NK-92 (cell line): ENCODE results near the gene NEK1.

Experiments
- DNase-seq: peaks from one replicate; lab custom pipeline; 2025; ENCODE audit not compliant: unreplicated experiment; lab: John Stamatoyannopoulos, UW

Gene NEK1, protein sequence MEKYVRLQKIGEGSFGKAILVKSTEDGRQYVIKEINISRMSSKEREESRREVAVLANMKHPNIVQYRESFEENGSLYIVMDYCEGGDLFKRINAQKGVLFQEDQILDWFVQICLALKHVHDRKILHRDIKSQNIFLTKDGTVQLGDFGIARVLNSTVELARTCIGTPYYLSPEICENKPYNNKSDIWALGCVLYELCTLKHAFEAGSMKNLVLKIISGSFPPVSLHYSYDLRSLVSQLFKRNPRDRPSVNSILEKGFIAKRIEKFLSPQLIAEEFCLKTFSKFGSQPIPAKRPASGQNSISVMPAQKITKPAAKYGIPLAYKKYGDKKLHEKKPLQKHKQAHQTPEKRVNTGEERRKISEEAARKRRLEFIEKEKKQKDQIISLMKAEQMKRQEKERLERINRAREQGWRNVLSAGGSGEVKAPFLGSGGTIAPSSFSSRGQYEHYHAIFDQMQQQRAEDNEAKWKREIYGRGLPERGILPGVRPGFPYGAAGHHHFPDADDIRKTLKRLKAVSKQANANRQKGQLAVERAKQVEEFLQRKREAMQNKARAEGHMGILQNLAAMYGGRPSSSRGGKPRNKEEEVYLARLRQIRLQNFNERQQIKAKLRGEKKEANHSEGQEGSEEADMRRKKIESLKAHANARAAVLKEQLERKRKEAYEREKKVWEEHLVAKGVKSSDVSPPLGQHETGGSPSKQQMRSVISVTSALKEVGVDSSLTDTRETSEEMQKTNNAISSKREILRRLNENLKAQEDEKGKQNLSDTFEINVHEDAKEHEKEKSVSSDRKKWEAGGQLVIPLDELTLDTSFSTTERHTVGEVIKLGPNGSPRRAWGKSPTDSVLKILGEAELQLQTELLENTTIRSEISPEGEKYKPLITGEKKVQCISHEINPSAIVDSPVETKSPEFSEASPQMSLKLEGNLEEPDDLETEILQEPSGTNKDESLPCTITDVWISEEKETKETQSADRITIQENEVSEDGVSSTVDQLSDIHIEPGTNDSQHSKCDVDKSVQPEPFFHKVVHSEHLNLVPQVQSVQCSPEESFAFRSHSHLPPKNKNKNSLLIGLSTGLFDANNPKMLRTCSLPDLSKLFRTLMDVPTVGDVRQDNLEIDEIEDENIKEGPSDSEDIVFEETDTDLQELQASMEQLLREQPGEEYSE (N-terminal part only)

DNA sequence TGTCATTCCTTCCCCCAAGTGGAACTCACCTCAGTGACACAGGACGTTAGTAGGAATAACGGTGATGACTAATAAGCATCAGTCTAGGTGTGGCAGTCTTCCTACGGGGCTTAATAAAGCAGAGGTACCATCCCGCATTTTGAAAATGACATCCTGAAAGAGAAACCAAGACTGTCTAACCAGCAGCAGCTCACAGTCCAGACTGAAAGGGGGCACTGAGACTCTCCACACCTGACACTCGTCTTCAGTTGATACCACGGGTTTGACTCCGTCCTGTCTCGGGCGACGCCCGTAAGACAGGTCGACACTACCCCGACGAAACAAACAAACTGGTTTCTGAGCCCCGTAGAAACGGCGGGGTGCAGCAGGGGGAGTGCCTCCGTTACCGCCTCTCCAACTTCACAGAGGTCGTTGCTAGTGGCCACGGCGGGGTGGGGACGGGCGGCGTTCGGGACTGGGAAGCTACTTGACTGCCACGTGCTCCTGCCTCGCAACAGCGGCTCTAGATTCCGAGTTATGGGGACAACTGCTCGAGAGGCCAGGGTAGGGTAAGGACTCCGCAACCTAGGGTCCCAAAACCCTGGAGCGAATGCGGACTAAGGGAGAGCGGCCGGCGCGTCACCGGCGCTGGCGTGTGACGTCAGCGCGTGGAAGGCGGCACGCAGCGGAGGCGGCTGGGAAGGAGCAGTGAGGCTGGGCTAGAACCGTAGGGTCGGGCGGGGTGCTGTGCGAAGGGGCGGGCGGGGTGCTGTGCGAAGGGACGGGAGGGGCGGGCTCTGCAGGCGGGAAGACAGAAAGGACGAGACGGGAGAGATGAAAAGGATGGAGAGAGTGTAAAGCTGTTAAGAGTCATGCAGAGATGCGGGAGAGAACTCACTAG is at the start of gene NEK1:
Gene NEK1 (minus strand): TSS at position 593 of the 880 bp plus-strand sequence. CDS start 9,953 bp downstream, outside the sequence.
- peak; percentile 35 for DNase-seq

DNA sequence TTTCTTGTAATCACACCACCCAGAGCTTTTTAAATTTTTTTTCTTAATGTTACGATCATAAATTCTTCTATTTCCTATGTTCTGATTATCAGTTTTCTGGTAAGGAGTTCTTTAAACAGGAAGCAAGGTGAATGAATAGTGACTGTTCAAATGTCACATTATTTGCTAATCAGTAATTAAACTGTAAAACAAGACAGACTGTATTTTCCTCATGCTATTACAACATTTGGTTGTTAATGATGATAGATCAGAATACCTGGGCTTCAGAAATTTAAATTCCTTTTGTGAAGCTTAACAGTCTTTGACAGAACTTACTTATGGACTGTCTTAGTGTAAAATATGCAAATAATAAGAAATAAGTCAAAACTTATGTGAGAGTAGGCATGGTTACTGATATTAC is 49.4 kb upstream of the NEK1 start:
- no peak for DNase-seq

DNA sequence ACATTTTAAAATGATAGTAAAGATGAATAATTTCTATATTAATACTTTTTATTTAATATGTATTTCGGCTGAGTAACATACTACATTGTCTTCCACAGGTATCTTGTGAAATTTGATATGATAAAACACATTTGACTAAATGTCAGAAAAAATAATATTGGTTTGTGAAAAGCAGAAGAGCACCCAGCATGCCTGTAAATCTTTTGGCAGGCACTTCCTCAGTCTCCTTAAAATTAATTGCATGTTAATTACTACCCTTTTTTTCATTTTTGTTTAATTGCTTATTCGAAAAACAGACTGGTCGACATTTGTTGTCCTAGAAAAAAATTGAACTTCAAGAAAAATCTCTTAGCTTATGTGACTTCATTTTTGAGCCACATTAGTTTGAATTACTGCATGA is 48.5 kb upstream of the NEK1 start:
- DNase-seq, result no peak

DNA sequence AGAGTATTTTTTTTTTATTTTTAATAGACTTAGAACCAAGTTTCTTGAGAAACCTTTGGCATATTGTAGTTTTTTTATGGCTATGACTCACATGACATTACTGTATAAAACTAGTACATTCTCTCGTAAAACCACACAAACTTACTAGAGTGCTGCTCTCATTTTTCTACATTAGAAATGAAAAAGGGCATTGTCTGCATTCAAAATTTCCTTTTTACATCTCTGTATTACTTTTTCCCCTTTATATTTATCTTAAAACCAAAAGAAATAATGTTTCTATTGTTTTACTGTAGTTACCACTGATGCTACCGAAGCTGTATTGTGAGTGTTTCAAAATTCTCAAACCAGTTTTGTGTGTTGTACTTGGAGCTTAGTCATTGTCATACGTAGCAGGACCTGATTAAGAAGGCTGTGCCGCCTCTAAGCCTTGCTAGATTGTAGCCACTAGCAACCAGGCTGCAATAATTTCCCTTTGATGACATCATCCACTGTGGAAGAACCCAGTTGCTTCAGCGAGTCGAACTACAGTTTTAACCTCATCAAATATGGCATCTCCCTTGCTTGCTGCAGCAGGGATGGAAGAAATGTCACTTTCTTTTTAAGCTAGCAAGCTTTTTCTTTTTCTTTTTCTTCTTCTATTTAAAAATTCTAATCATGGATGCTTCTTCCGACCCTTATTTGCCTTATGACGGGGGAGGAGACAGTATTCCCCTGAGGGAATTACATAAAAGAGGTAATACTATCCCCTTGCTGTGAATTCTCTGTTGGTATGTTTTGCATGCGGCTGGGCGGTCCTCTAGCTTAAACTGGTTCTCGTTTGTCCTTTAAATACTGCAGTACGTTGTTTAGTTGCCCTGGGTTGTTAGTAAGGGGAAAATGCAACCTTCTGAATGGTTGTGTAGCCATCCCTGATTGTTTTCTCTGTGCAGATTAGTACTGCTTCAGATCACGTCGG is 47.6 kb upstream of the NEK1 start:
- no peak for DNase-seq

DNA sequence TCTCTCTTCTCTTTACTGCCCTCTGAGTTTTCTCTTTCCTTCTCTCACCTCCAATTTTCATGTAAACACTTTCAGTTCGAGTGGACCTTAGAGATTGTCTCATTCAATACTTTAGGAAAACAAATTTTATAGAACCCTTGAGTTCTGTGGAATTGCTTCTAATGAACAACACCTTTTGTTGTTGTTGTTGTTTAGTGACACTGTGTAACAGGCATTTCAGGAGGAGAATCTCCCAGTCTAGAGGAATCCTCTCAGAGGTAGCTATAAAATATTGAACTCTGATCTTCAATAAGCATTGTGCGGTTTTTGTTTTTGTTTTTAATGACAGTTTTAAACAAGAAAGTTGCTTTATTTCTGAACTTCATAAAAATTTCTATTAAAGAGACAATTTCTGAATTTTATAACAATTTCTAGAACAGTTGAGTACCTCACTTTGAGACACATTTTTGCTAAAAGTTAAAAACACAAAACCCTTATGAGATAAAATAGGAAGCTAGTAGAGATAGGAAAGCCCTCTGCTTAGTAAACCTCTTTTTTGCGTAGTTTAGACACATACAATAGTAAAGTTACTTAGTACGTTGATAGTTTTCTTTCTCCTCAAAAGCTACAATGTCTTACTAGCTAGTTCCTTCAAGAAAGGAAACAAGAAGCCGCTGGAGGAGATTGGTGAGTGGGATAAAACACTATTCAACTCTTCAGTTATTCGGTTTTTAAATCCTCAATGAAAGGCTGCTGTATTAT is 46.8 kb upstream of the NEK1 start:
- DNase-seq, result no peak

DNA sequence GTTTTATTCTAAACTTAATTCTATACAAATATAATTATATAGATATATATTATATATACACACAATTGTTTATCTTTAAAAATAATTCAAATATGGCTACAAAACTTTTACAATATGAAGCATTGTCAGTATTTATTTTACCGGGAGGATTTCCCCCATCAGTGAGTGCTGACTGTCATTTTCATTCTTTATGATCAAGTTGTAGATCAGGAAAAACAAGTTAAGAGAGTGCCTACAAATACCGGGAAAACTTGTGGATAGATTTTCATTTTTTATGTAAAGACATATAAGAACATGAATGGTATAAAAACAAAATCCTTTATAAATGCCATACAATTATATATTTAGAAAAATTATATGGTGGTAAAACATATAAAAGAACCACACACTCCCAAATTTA is 45.8 kb upstream of the NEK1 start:
- no peak for DNase-seq

DNA sequence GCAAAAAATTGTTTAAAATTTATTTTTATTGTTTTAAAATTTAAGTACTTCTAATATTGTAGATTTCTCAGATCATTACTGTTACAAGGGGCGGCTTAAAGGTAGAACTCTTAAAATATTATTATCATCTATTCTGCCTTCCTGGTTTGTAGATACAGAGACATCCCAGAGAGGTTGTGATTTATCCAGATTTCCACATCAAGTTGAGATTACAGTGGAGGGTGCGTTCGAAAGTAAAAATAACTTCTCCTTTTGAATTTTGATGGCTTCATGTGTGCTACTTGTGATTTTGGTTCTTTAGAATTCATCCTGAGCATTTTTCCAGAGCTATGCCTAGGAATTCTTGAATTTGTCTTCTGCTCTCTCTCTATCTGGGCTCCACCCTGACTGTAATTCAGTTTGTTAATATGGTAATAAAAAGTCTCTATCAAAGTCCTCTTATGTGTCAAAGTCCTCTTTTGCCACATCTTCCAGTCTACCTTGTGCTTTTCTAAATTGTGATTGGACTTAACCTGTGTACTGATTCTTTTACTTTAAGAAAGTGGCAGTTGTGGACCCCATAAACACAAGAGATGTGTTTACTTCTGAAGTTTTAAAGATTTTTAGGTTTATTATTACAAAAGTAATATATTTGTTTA is 45.2 kb upstream of the NEK1 start:
- no peak for DNase-seq

DNA sequence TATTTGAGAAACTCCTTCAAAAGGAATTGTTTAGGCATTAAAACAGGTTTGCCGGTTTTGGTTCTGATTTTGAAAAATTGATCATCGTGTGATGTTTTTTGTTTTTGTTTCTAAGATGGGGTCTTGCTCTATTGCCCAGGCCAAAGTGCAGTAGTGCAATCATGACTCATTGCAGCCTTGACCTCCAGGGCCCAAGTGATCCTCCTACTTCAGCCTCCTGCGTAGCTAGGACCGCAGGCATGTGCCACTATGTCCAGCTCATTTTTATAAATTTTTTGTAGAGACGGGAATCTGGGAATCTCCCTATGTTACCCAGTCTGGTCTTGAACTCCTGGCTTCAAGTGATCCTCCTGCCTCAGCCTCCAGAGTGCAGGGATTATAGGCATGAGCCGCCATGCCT is 43.0 kb upstream of the NEK1 start:
- no peak for DNase-seq

DNA sequence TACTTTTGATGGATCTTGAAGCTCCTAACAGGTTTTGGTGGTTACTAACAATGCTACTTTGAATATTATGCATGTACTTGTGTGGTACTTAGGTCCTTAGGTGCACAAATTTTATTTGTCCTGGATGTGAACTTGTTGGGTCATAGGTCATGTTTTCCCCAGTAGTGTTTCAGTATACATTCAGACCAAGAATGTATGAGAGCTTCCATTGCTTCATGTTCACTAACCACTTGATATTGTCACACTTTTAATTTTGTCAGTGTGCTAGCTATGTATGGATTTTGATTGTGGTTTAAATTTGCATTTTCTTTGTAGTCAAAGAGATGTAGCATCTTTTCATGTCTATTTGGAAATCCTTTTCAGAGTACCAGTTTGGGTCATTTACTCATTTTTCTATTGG is 40.2 kb upstream of the NEK1 start:
- DNase-seq, result no peak

DNA sequence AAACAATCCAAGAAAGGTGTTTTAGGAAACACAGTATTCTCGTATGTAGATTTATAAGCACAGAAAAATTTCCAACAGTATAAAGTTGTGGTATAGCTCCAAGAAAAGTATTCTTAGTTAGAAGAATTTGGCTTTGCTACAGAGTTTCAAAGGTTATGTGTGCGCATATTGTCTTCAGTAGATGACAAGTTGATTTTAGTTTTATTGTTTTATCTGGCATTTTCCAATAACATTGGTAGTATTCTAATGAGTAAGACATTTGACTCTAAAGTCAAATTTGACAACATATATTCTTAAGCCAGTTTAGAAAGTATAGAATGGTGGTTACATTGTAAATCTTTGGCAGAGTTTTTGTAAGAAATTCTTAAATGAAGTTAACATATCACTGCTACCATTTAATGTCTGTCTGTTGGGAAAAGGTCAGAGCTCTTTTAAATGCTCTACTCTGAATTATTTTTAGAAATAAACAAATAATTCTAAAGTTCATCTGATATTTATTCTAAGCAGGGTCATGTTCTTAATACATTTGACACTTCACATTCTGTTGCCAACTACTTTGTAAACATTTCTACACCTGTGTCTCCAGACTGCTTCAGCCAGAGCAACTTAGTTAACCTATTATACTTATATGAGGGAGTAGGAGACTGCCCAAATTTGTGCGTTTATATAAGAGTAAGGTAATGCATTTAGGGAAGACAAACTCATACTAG is 38.0 kb upstream of the NEK1 start:
- DNase-seq, result no peak

DNA sequence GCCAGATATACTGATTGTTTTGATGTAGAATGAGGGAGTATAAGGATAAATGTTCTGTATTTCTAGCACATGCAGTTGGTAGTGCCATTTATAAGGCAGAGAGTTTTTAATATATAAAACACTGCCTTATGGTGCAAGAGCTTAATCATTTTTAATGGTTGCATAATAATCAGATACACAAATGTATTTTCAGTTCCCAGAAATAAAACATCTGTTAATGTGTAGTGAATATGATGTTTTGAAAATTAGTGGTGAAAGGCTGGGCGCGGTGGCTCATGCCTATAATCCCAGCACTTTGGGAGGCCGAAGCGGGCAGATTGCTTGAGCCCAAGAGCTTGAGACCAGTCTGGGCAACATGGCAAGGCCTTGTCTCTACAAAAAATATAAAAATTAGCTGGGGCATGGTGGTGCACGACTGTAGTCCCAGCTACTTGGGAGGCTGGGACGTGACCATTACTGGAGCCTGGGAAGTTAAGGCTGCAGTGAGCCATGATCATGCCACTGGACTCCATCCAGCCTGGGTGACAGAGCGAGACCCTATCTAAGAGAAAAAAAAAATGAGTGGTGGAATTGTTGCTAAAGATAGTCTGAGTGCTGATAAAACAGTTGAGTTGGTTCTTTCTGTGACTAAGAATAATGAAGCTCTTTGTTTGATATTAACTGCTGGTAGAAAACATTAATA is 37.3 kb upstream of the NEK1 start:
- DNase-seq, result no peak

DNA sequence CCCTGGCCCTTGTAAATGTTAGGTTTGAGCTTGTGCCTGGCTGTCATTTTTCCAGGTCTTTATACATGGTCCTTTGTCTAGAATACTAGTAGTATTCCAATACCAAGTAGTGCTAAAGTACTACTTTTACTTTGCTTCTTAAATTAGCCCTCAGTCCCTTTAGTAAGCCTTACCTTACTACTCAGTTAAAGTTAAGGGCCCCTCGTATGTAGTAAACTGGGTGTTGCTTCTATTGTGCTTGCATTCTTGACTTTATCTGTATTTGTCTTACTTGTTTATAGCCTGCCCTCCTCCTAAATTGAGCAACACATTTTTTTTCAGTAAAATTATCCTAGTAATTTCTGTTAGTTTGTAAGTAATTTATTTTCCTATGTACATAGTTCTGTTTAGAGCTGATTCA is 33.2 kb upstream of the NEK1 start:
- DNase-seq, result no peak

DNA sequence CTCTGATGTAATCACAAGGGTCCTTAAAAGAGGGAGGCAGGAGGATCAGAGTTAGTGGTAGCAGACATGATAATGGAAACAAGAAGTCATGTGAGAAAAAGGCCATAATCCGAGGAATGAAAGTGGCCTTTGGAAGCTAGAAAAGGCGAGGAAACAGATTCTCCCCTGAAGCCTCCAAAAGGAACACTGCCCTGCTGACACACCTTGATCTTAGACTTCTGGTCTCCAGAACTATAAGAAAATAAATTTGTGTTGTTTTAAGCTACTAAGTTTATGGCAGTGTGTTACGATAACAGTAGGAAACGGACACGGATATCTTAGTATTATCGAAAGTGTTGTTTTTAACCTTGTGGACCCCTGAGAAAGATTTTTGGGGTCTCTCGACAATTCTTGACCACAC is 32.4 kb upstream of the NEK1 start:
- no peak for DNase-seq

DNA sequence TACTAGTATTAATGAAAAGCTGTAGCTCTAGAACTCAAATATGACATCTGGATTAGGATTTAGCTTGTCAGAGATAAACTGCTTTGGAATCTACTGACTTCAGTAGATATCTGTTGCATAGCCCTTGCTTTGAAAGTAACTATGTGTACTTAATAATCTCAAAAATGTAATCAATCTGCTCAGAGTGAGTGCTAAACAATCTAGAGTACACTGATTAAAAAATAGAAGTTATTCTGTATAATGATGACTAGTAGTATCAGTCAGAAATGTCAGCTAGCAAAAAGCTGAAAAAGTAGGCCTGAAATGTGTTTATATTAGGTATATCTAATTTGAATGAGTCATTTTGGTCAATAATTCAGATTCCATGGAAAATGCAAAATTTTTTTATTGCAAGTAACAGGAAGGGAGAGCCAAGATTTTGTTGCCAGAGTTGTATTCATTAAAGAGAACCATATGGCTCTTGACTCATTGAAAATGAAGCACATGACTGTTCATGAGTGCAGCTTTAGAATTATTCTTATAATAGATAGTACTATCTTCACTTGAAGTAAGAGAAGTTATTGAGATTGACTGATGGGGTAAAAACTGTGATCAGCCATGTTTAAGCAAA is 28.0 kb upstream of the NEK1 start:
- no peak for DNase-seq

DNA sequence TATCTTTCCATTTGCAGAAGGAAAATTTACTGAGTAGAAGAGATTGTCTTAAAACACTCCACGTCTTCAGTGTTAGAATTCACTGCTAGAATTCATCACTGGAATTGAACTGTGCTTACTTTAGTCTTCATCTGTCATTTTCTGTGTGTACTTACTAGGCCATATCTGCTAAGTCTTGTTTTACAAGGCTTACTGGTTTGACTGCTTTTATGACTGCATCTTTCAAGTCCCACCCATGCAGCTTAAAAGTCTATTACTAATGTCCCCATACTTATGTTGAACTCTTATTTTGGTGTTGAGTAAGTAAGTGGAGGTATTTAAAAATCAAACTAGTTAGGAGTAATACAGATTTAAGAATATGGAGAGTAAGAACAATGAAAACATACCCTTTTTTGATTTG is 22.6 kb upstream of the NEK1 start:
- DNase-seq, result no peak

DNA sequence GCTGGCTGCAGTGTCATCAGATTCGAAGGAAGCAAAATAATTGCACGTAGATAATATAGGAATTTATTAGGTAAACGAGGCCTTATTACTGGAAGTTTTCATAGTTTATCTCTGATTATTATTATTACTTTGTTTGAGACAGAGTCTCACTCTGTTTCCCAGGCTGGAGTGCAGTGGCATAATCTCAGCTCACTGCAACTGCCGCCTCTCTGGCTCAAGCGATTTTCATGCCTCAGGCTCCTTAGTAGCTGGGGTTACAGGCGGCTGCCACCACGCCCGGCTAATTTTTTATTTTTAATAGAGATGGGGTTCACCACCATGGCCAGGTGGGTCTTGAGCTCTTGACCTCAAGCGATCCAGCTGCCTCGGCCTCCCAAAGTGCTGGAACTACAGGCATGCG is 20.5 kb upstream of the NEK1 start:
- no peak for DNase-seq

DNA sequence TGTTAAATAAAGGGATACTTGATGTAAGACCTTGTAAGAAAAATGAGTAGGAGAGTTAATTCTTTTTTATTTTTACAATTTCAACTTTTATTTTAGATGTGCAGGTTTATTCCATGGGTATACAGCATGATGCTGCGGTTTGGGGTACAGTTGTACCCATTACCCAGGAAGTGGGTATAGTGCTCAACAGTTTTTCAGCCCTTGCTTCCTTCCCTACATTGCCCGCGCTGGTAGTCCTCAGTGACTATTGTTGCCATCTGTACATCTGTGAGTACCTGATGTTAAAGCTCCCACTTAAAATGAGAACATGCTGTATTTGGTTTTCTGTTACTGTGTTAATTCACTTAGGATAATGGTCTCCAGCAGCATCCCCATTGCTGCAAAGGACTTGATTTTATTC is 17.7 kb upstream of the NEK1 start:
- no peak for DNase-seq
